HuH-7 (cell line): Measurements from ENCODE around the gene RPL4.
"Not testable (repeated sequence)": the region's sequence is repeated elsewhere in the genome, so short reads cannot be mapped to it uniquely, and the experiment has no call there.

Source experiments
- DNase-seq: peaks from one replicate; pipeline ENCODE4 v3.0.0; 2011; ENCODE audit warnings: low spot score

Gene RPL4

GRCh38 chr15:66491846-66492245 is 12.8 kb downstream of the RPL4 start:
- DNase-seq: no peak

DNA sequence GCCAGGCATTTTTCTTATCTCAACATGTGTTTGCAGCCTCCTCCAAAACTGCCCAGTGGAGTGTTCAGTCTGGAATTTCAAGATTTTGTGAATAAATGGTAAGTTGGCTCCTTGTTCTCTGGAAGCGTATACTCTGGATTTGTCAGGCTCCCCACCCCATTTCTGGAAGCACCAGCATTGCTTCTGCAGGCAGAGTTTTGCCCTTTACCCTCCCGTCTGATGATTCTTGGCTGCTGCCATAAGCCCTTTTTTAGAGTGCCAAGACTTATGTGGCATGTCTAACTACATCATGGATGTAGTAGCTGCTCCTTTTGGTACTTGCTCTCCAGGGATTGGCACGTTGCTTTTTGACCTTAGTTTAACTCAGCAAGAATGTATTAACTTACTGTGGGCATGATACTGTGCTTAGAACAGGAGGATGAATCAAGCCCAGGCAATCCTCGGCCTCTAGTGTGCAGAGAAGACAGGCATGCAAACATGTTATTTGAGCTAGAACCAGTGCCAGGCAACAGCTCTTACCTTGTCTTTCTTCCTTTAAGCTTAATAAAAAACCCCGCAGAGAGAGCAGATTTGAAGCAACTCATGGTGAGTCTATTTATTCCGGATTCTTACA is 15.4 kb downstream of the RPL4 start:
- no peak for DNase-seq

GRCh38 chr15:66488525-66488924 is 16.1 kb downstream of the RPL4 start:
- no peak for DNase-seq

DNA sequence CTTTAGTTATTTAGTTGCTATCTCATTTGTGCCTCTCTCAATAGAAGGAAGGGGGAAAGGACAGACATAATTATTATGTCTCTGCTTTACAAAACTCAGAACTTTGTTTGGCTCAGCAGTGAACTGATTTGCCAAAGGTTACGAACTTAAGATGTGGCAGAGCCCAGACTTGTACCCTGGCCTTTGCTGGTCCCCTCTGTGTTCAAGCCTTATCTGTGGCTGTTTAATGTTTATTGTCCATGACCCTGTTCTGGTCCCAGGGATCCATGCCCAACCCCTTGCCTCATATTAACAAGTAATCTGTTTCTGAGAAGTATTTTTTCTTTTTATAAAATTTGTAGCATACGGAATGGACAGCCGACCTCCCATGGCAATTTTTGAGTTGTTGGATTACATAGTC is 17.8 kb downstream of the RPL4 start:
- DNase-seq: no peak

- DNase-seq: no peak
Measured at GRCh38 chr15:66484539-66485112, 20.0 kb downstream of the RPL4 start.

DNA sequence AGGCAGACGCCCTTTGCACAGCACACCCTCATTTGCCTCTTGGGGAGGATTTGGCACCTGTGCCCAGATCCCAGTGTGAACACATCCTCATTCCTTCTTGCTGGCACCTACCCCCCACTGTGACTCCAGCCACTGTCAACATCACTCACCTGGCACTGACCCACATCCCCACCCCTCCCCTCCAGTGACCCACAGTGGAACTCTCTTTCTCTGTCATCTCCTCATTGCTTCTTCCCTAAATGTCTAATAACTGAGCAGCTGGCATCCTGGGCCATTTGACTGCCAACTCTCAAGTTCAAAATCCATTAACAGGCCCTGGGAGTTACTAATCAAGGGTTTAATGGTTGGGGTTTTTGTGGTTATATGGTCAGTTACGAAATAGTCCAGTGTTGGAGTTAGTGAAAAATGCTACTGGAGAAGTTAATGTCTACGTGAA is 21.5 kb downstream of the RPL4 start:
- DNase-seq: no peak

DNA sequence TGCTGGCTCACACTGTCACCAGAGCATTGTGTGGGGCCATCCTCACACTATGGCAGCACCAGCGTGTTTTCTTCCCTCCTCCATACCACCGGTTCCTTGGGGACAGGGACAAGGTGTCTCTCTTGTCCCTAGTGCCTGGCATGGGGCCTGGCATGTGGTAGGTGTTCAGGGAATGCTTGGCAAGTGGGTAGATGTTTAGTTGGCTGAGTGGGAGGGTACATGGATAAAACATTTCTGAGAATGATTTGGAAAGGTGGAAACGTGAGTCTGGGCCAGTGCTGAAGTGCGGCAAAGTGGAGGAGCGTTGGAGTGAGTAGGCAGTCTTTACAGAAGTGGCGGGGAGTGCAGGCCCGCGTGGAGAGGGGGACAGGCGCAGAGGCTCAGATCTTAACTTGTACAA is 22.1 kb downstream of the RPL4 start:
- DNase-seq: no peak

GRCh38 chr15:66481107-66481856 is 23.4 kb downstream of the RPL4 start:
- DNase-seq: no peak

- DNase-seq: no peak
Measured at GRCh38 chr15:66480267-66480666, 24.4 kb downstream of the RPL4 start.

DNA sequence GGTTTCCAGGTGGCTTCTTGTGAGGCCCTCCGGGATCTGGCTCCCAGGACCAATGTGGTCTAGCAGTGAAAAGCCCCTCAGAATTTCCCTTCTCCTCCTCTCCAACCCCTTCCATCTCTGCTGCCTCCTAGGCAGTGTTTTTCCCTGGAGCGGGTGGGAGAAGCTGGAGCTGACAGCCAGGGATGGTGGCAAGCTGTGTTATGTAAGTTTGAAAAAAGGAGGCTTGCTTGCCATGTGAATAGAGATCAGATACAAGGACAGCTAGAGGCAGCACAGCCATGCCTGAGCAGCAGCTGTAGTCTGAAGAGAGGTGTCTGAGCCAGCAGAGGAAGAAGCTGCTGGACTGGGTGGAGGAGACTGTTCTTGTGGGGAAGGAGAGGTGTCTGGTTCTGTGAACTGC is 27.6 kb downstream of the RPL4 start:
- no peak for DNase-seq

- DNase-seq: no peak
Measured at GRCh38 chr15:66476535-66476934, 28.1 kb downstream of the RPL4 start.

GRCh38 chr15:66474963-66475362 is 29.7 kb downstream of the RPL4 start:
- no peak for DNase-seq

DNA sequence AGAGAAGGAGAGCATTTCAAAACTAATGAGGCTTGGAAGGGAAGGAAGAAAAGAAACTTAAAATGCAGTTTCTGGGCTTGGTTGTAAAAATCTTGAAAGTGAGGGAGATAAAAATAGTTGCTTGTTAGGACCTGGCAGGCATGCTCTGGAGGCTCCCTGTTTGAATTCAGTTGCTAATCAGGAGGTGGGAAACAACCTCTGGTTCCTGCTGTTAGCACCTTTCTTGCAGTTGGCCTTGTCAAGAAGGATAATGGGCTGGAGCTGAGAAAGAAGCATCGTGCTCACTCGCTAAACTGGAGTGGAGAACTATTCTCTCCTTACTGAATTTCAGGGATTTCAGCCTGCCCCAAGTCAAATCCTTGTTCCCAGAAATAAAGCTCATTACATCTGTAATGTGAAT is 30.5 kb downstream of the RPL4 start:
- DNase-seq: no peak

DNA sequence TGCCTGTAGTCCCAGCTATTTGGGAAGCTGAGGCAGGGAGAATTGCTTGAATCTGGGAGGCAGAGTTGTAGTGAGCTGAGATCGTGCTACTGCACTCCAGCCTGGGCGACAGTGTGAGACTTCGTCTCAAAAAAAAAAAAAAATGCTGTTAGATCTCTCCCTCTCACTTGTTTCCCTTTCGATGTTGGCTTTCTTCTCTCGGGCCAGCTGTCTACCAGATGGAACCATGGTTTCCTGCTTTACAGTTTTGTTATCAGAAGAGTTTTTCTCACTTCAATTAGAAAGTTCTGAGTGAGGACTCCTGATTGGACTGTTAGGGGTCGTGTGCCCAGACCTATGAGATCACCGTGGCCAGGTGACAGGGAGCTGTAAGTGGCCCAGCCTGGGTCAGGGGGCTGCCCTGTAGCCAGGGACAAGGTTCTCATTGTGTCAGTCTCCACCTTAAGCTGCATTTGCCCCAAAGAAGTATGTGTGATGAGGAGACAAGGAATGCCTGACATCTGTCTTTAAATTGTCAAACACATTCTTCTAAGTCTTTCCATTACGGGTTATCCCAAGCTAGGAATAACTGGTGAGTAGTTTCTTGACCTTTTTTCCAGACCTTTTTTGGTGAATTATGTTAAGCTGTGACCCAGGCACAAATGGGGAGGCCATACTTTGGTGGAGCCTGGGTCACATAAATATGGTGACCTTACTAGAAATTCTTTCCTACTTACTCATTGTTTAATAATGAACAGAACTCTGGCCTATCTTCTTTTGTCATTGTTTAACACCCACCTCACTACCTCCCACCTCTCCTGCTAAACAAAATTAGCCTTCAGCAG is 32.3 kb downstream of the RPL4 start:
- no peak for DNase-seq

GRCh38 chr15:66470825-66471224 is 33.8 kb downstream of the RPL4 start:
- DNase-seq: not testable (repeated sequence)

- DNase-seq: not testable (repeated sequence)
Measured at GRCh38 chr15:66467162-66468040, 37.3 kb downstream of the RPL4 start.

DNA sequence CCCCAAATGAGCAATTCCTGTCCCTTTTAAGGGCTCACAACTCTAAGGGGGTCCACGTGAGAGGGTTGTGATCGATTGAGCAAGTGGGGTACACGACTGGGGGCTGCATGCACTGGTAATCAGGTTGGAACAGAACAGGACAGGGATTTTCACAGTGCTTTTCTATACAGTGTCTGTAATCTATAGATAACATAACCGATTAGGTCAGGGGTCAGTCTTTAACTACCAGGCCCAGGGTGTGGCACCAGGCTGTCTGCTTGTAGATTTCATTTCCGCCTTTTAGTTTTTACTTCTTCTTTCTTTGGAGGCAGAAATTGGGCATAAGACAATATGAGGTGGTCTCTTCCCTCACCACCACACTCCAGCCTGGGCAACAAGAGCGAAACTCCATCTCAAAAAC is 39.4 kb downstream of the RPL4 start:
- not testable (repeated sequence) for DNase-seq

GRCh38 chr15:66462627-66463026 is 42.0 kb downstream of the RPL4 start:
- DNase-seq: no peak

DNA sequence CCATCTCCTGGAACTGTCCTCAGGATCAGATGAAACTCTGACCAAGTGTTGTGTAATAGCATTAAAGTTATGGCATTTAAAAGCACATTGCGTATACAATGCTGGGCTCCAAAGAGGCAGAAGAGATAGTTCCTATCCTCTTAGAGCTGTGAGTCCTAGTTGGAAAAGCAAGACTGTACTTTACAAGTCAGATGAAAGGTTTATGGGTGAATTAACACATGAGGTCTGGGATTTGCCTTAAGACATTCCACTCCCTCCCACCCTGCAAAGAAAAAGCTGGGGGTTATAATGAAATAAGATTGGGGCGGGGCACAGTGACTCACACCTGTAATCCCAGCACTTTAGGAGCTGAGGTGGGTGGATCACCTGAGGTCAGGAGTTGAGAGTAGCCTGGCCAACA is 42.7 kb downstream of the RPL4 start:
- DNase-seq: no peak

DNA sequence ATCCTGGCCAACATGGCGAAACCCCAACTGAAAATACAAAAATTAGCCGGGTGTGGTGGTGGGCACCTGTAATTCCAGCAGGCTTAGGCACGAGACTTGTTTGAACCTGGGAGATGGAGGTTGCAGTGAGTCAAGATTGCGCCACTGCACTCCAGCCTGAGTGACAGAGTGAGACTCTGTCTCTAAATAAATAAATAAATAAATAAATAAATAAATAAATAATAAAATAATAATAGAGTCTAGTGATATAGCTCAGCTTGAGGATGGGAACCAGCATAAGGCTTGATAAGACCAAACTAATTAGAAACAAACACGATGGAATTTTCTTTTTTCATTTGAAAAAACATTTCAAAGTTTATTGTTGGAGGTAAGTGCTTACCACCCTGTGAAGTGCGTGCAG is 43.4 kb downstream of the RPL4 start:
- not testable (repeated sequence) for DNase-seq

GRCh38 chr15:66459818-66460615 is 44.6 kb downstream of the RPL4 start:
- no peak for DNase-seq
